HepG2 (cell line): ENCODE results near the gene GALR2. TPM values are rescaled to one million over a fixed set of nuclear protein-coding genes. Genes with fewer than 3 reads are reported as not detected.
A peak's percentile ranks its signal among the peaks of the same experiment; 100 is the strongest.

ENCODE experiments used
- ATAC-seq: fragments of 200-7000 bp; cut with Tn5 transposase; 3 replicates; pipeline ENCODE4 v1.9.1; 2020; ENCODE audit warnings: mild to moderate bottlenecking, moderate library complexity
- BruUV-seq: library from RNA; stranded (reverse); fragments of 400-500 nt; replicated peaks from 2 replicates; lab custom pipeline; 2021; lab: Mats Ljungman, UMichigan
- CTCF ChIA-PET: fragments of 300-600 bp; formaldehyde crosslinking; extraction: SDS; loops from one replicate; lab custom pipeline; 2021; ENCODE audit warnings: low total read pairs, inconsistent platforms, low intra/inter-chr PET ratio; lab: Yijun Ruan, JAX
- POLR2A ChIA-PET: fragments of 350-600 bp; sonication (Branson Sonifier 250); formaldehyde crosslinking; loops from one replicate; lab custom pipeline; 2020; ENCODE audit warnings: antibody characterized with exemption, inconsistent platforms; lab: Yijun Ruan, JAX
- DNase-seq: peaks from one replicate; pipeline ENCODE4 v3.0.0-alpha.2; 2015; ENCODE audit warnings: low spot score
- FAIRE-seq: peaks from 3 replicates; lab custom pipeline; 2011; peaks lifted over from hg19 to GRCh38; lab: Jason Lieb, UNC
- H2AFZ ChIP-seq: one replicate; pipeline ENCODE4 v1.6.1; 2011; ENCODE audit warnings: low read length, inconsistent platforms
- H3K27ac ChIP-seq: fragments of 300-600 bp; 3 replicates; pipeline ENCODE4 v1.8.0; 2011; ENCODE audit warnings: mixed run types, mild to moderate bottlenecking, mixed read lengths, low read length, inconsistent platforms; ENCODE audit not compliant: insufficient read depth; ENCODE audit errors: extremely low read length
- H3K27me3 ChIP-seq, 2 experiments: fragments of 200-600 bp in 1 of 2; 2 replicates in 1 of 2; 3 replicates in 1 of 2; pipeline versions ENCODE4 v1.6.0 to v1.8.0; 2011; ENCODE audit warnings: low read length in 2 of 2, mild to moderate bottlenecking in 2 of 2, moderate library complexity in 2 of 2, inconsistent platforms in 1 of 2; ENCODE audit not compliant: insufficient read depth in 2 of 2, control insufficient read depth in 1 of 2
- H3K36me3 ChIP-seq, 2 experiments: fragments of 200-600 bp in 1 of 2; replicated peaks in 1 of 2; 2 replicates in 1 of 2; 3 replicates in 1 of 2; pipeline versions ENCODE4 v1.5.1 to v1.8.0; 2011; ENCODE audit warnings: low read length in 2 of 2, inconsistent platforms in 1 of 2; ENCODE audit not compliant: insufficient read depth in 2 of 2, control insufficient read depth in 1 of 2
- H3K4me1 ChIP-seq: 2 replicates; pipeline ENCODE4 v1.5.1; 2012; ENCODE audit warnings: low read length, inconsistent platforms; ENCODE audit not compliant: insufficient read depth
- H3K4me2 ChIP-seq: 2 replicates; pipeline ENCODE4 v1.6.0; 2011; ENCODE audit warnings: low read depth, low read length, inconsistent platforms
- H3K4me3 ChIP-seq, 3 experiments: fragments of 200-600 bp in 1 of 3; sonication (generic), shearing (Covaris generic) in 1 of 3; replicated peaks in 1 of 3; 2 replicates each; pipeline ENCODE4 v1.5.1; 2011 to 2016; ENCODE audit warnings: low read length in 3 of 3, inconsistent platforms in 2 of 3, low read depth in 2 of 3, mild to moderate bottlenecking in 2 of 3, control low read depth in 1 of 3, mixed read lengths in 1 of 3; ENCODE audit not compliant: insufficient read depth in 1 of 3
- H3K79me2 ChIP-seq: one replicate; pipeline ENCODE4 v1.6.1; 2011; ENCODE audit warnings: low read length, inconsistent platforms; ENCODE audit not compliant: insufficient read depth
- H3K9ac ChIP-seq: 2 replicates; pipeline ENCODE4 v1.6.0; 2011; ENCODE audit warnings: mild to moderate bottlenecking, low read depth, low read length, inconsistent platforms; ENCODE audit not compliant: insufficient read depth
- H3K9me3 ChIP-seq: 2 replicates; pipeline ENCODE4 v1.5.1; 2012; ENCODE audit warnings: mild to moderate bottlenecking, low read length
- H4K20me1 ChIP-seq: 2 replicates; pipeline ENCODE4 v1.6.0; 2011; ENCODE audit warnings: inconsistent platforms, mild to moderate bottlenecking, low read length, moderate library complexity; ENCODE audit not compliant: insufficient read depth
- ATF2 ChIP-seq: sonication (generic); formaldehyde crosslinking; IDR thresholded peaks from 2 replicates; pipeline ENCODE4 v1.4.0; 2020; ENCODE audit warnings: missing genetic modification reagents
- EED ChIP-seq: sonication (generic); formaldehyde crosslinking; IDR thresholded peaks from 2 replicates; pipeline ENCODE4 v1.5.0; 2020; ENCODE audit warnings: mild to moderate bottlenecking, missing genetic modification reagents
- GATAD2A ChIP-seq: IDR thresholded peaks from 2 replicates; pipeline ENCODE4 v1.6.1; 2016
- NR2F1 ChIP-seq, 2 experiments: fragments of 450-650 bp in 1 of 2; formaldehyde crosslinking in 1 of 2; IDR thresholded peaks; 2 replicates each; pipeline versions ENCODE4 v1.5.0 to v1.6.1; 2016 to 2020; ENCODE audit warnings: mild to moderate bottlenecking in 1 of 2, missing compliant biosample characterization in 1 of 2, missing genetic modification reagents in 1 of 2, moderate library complexity in 1 of 2
- SATB2 ChIP-seq: sonication (generic); formaldehyde crosslinking; IDR thresholded peaks from 2 replicates; pipeline ENCODE4 v1.5.0; 2020; ENCODE audit warnings: missing genetic modification reagents
- SETDB1 ChIP-seq: sonication (generic); formaldehyde crosslinking; IDR thresholded peaks from 2 replicates; pipeline ENCODE4 v1.5.1; 2020; ENCODE audit warnings: missing genetic modification reagents, mild to moderate bottlenecking, borderline replicate concordance
- SRSF4 ChIP-seq: fragments of 200-400 bp; formaldehyde crosslinking; IDR thresholded peaks from one replicate; pipeline ENCODE4 v1.6.1; 2018; ENCODE audit warnings: mild to moderate bottlenecking, low read depth, low read length, moderate library complexity; ENCODE audit not compliant: poor library complexity, severe bottlenecking
- TEAD3 ChIP-seq: optimal IDR thresholded peaks from 2 replicates; pipeline ENCODE3; 2016; ENCODE audit warnings: borderline replicate concordance
- TFAP4 ChIP-seq: sonication (generic); IDR thresholded peaks from 2 replicates; pipeline ENCODE4 v1.6.1; 2016; ENCODE audit warnings: low read depth, borderline replicate concordance
- XRCC5 ChIP-seq: fragments of 200-400 bp; formaldehyde crosslinking; optimal IDR thresholded peaks from 2 replicates; pipeline ENCODE3; 2017; ENCODE audit warnings: mild to moderate bottlenecking, low read length
- ZMYM4 ChIP-seq: sonication (generic); formaldehyde crosslinking; IDR thresholded peaks from 2 replicates; pipeline ENCODE4 v1.8.1; 2023; ENCODE audit warnings: mild to moderate bottlenecking, missing genetic modification reagents
- ZNF124 ChIP-seq: sonication (generic); formaldehyde crosslinking; IDR thresholded peaks from 2 replicates; pipeline ENCODE4 v1.4.0; 2020; ENCODE audit warnings: missing genetic modification reagents
- ZNF136 ChIP-seq: sonication (generic); formaldehyde crosslinking; IDR thresholded peaks from 2 replicates; pipeline ENCODE4 v1.8.1; 2022; ENCODE audit warnings: low read depth, mild to moderate bottlenecking, moderate library complexity, missing genetic modification reagents
- ZNF251 ChIP-seq: sonication (generic); formaldehyde crosslinking; IDR thresholded peaks from 2 replicates; pipeline ENCODE4 v1.9.0; 2021; ENCODE audit warnings: mild to moderate bottlenecking, missing genetic modification reagents
- ZNF34 ChIP-seq: sonication (generic); formaldehyde crosslinking; IDR thresholded peaks from 2 replicates; pipeline ENCODE4 v1.4.0; 2020; ENCODE audit warnings: mild to moderate bottlenecking, missing genetic modification reagents, borderline replicate concordance
- ZNF703 ChIP-seq: sonication (generic); formaldehyde crosslinking; IDR thresholded peaks from 2 replicates; pipeline ENCODE4 v1.5.1; 2020; ENCODE audit warnings: missing genetic modification reagents, mild to moderate bottlenecking, moderate library complexity, borderline replicate concordance
- ZNF747 ChIP-seq: sonication (generic); formaldehyde crosslinking; IDR thresholded peaks from 2 replicates; pipeline ENCODE4 v1.8.1; 2023; ENCODE audit warnings: missing genetic modification reagents, mild to moderate bottlenecking, borderline replicate concordance
- WGBS: methylation state at CpG from one replicate; pipeline ENCODE4 v1.1.6; 2017; ENCODE audit warnings: low lambda C conversion rate; 5-methylcytosine and 5-hydroxymethylcytosine counted together
- in situ Hi-C: cut with HindIII; loops from 2 replicates; pipeline ENCODE4 v1.10.0; 2017; ENCODE audit warnings: low pct_unique_long_range_greater_than_20kb; ENCODE audit not compliant: extremely low pct_ligation_motif_present
- intact Hi-C: fragments of 100-400 bp; cut with micrococcal nuclease; formaldehyde crosslinking; loops from one replicate; pipeline ENCODE4 v1.10.0; 2022; ENCODE audit not compliant: unreplicated experiment
- polyA plus RNA-seq, 8 experiments: library from polyadenylated mRNA; depleted of rRNA in 3 of 8; stranded (reverse) in 7 of 8; unstranded in 1 of 8; fragments of >200 nt; fragmentation: Illumina TruSeq in 4 of 8; extraction: Trizol in 4 of 8; gene quantifications; 2 replicates each; pipeline versions ENCODE4 v1.2.1 to v1.2.3, GENCODE V29; 2011 to 2016; ENCODE audit warnings: low read depth in 4 of 8, missing spikeins in 1 of 8, mixed read lengths in 1 of 8; ENCODE audit not compliant: insufficient read depth in 1 of 8
- total RNA-seq, 5 experiments: library from RNA; depleted of rRNA; stranded (reverse); fragments of >200 nt; fragmentation: Illumina TruSeq; extraction: Trizol; gene quantifications; 2 replicates each; pipeline ENCODE4 v1.2.3, GENCODE V29; 2016; ENCODE audit warnings: low read depth in 1 of 5
- TF ChIP-seq, protein P1 (sequence below): sonication (generic); formaldehyde crosslinking; IDR thresholded peaks from 2 replicates; pipeline ENCODE4 v1.4.0; 2020; ENCODE audit warnings: low read depth, missing genetic modification reagents

The GALR2 gene
- total and polyA plus RNA-seq, 2 of the 13 experiments (the other 11 are each of a cell fraction or from before 2014, with no cell fraction given) = 0.48 to 0.58 TPM

GRCh38 chr17:76032073-76032779 lies 42.4 kb upstream of the GALR2 start:
- peak overlapping the region; percentile 67 for H2AFZ ChIP-seq
- H3K9me3 ChIP-seq = no peaks in the 10 kb centered on the region
- BruUV-seq = no TSS peak
- in situ Hi-C loops (no loop called here), intact Hi-C loops (no loop called here)
- peak; percentile 17 for ATAC-seq
- no peaks in the 10 kb centered on the region for H3K36me3 ChIP-seq
- peak; percentile 79 for FAIRE-seq
- no peak overlapping the region for H3K27ac ChIP-seq
- no peaks in the 10 kb centered on the region; a peak in 1 of 5 replicates for H3K27me3 ChIP-seq
- peak; percentile 49 for DNase-seq
- CTCF ChIA-PET = no interaction called here
- H3K4me2 ChIP-seq = peak overlapping the region; percentile 81
- peak overlapping the region; percentile 34 for H3K9ac ChIP-seq
- POLR2A ChIA-PET = interaction anchor here (0.8 to 1.5 kb wide), 7 partner anchors 24 to 252 kb away, joined by 3 to 5 read pairs (median 4); partner anchors contain the start of gene SRP68
- H3K4me1 ChIP-seq = peaks cover 56% of the 10 kb centered on the region
- no peaks in the 10 kb centered on the region for H3K79me2 ChIP-seq
- H3K4me3 ChIP-seq = peak overlapping the region in 2 of 3 experiments; percentile 17 to 49; a peak in 5 of 6 replicates
- WGBS = 39% methylated on average over 18 of the region's 20 CpGs
- H4K20me1 ChIP-seq = no peaks in the 10 kb centered on the region
- TF ChIP-seq ZNF251 (CRISPR knock-in tag) (no peak), GATAD2A (peak; percentile 91), SRSF4 (no peak), ATF2 (CRISPR knock-in tag) (no peak), SATB2 (CRISPR knock-in tag) (no peak), XRCC5 (peak; percentile 80), ZNF34 (CRISPR knock-in tag) (no peak), EED (CRISPR knock-in tag) (no peak), ZMYM4 (0 out of 2 replicates have a peak, but pooled peaks have one; percentile 24), TFAP4 (peak; percentile 58; the same call in 1 of the 2 replicates), ZNF124 (CRISPR knock-in tag) (peak; percentile 54; the same call in 1 of the 2 replicates), ZNF703 (CRISPR knock-in tag) (no peak), SETDB1 (CRISPR knock-in tag) (no peak), TEAD3 (CRISPR knock-in tag) (peak; percentile 45), ZNF747 (CRISPR knock-in tag) (no peak; the same call in 1 of the 2 replicates), NR2F1 (CRISPR knock-in tag; IDR thresholded peaks at IDR 0.05) (0 out of 4 replicates have a peak, but pooled peaks of 1 of the 2 experiments have one; percentile 9), ZNF136 (CRISPR knock-in tag) (no peak)
- TF ChIP-seq, protein P1, sequence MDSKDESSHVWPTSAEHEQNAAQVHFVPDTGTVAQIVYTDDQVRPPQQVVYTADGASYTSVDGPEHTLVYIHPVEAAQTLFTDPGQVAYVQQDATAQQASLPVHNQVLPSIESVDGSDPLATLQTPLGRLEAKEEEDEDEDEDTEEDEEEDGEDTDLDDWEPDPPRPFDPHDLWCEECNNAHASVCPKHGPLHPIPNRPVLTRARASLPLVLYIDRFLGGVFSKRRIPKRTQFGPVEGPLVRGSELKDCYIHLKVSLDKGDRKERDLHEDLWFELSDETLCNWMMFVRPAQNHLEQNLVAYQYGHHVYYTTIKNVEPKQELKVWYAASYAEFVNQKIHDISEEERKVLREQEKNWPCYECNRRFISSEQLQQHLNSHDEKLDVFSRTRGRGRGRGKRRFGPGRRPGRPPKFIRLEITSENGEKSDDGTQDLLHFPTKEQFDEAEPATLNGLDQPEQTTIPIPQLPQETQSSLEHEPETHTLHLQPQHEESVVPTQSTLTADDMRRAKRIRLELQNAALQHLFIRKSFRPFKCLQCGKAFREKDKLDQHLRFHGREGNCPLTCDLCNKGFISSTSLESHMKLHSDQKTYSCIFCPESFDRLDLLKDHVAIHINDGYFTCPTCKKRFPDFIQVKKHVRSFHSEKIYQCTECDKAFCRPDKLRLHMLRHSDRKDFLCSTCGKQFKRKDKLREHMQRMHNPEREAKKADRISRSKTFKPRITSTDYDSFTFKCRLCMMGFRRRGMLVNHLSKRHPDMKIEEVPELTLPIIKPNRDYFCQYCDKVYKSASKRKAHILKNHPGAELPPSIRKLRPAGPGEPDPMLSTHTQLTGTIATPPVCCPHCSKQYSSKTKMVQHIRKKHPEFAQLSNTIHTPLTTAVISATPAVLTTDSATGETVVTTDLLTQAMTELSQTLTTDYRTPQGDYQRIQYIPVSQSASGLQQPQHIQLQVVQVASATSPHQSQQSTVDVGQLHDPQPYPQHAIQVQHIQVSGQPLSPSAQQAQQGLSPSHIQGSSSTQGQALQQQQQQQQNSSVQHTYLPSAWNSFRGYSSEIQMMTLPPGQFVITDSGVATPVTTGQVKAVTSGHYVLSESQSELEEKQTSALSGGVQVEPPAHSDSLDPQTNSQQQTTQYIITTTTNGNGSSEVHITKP (CRISPR knock-in tag) = no peak
